GM12878 (cell line): ENCODE measurements around the gene C19orf67. TPM values are rescaled to one million over a fixed set of nuclear protein-coding genes. Genes with fewer than 3 reads are reported as not detected.

ENCODE experiments used
- BCL3 ChIP-seq: IDR thresholded peaks from 2 replicates; pipeline ENCODE4 v1.6.1; 2011; ENCODE audit warnings: borderline replicate concordance, low read depth, mild to moderate bottlenecking, moderate library complexity, low read length; ENCODE audit not compliant: insufficient read depth, poor library complexity, severe bottlenecking
- EED ChIP-seq: sonication (generic); IDR thresholded peaks from 2 replicates; pipeline ENCODE4 v1.6.1; 2016; ENCODE audit warnings: antibody characterized with exemption, low read depth
- KLF5 ChIP-seq: fragments of 450-650 bp; IDR thresholded peaks from 2 replicates; pipeline ENCODE4 v1.6.1; 2014; ENCODE audit warnings: mild to moderate bottlenecking; ENCODE audit not compliant: partially characterized antibody
- PAX5 ChIP-seq: IDR thresholded peaks from 2 replicates; pipeline ENCODE4 v1.6.1; 2011; ENCODE audit warnings: low read depth, low read length, borderline replicate concordance
- SRF ChIP-seq, 2 experiments: IDR thresholded peaks; 2 replicates each; pipeline ENCODE4 v1.6.1; 2011; ENCODE audit warnings: low read depth in 2 of 2, low read length in 2 of 2, mild to moderate bottlenecking in 1 of 2, moderate library complexity in 1 of 2
- ZNF687 ChIP-seq: fragments of 450-650 bp; IDR thresholded peaks from 2 replicates; pipeline ENCODE4 v1.6.1; 2017; ENCODE audit warnings: mild to moderate bottlenecking, moderate library complexity
- polyA plus RNA-seq, 11 experiments: library from polyadenylated mRNA; depleted of rRNA in 4 of 11; unstranded in 6 of 11; stranded (reverse) in 5 of 11; fragments of >200 nt; fragmentation: Nextera tagmentation in 4 of 11; fragmentation: Illumina TruSeq in 1 of 11; extraction: Ambion mirVana in 4 of 11; extraction: Trizol in 1 of 11; gene quantifications; 1 replicate in 1 of 11; 2 replicates in 10 of 11; pipeline versions ENCODE4 v1.2.1 to v1.2.3, GENCODE V29; 2011 to 2016; ENCODE audit warnings: inconsistent platforms in 2 of 11, missing spikeins in 2 of 11, low read depth in 1 of 11
- total RNA-seq, 4 experiments: library from RNA; depleted of rRNA in 3 of 4; stranded (reverse); fragments of >200 nt in 3 of 4; fragmentation: Illumina TruSeq in 1 of 4; extraction: Trizol in 1 of 4; gene quantifications; 2 replicates each; pipeline versions ENCODE4 v1.2.1 to v1.2.3, GENCODE V29; 2013 to 2021

Gene C19orf67
- total and polyA plus RNA-seq, 10 of the 15 experiments (the other 5 are each of a cell fraction or from before 2014, with no cell fraction given): 0.14 TPM; not detected in 9

GRCh38 chr19:14031719-14032480 is 53.7 kb downstream of the C19orf67 start, which contains the start of gene IL27RA (continued):
- no peak for TF ChIP-seq ZNF687
- TF ChIP-seq EED: peak; percentile 57
- no peak for TF ChIP-seq KLF5
- no peak for TF ChIP-seq BCL3
- no peak for TF ChIP-seq SRF (IDR thresholded peaks at IDR 0.05; ENCODE audit: low read depth in 2 of 2, low read length in 2 of 2)
- TF ChIP-seq PAX5: no peak

Other genes with a start within 250 kb of the C19orf67 start
Only the 7 nearest of the 14 such genes appear.
- gene RLN3, start 57.6 kb downstream of the C19orf67 start, total RNA-seq (2014; rRNA removed): not detected in 2 replicates
- gene RLN3, start 57.6 kb downstream of the C19orf67 start, total RNA-seq (2014; rRNA removed; fragmentation: Illumina TruSeq; extraction: Trizol): not detected in 2 replicates
- not detected in 2 replicates for gene RLN3, start 57.6 kb downstream of the C19orf67 start, total RNA-seq (2021)
- gene RLN3, start 57.6 kb downstream of the C19orf67 start, polyA plus RNA-seq (2011; rRNA removed): not detected in 2 replicates
- not detected in 2 replicates for gene RLN3, start 57.6 kb downstream of the C19orf67 start, polyA plus RNA-seq (2014; fragmentation: Illumina TruSeq; extraction: Trizol)
- not detected for gene RLN3, start 57.6 kb downstream of the C19orf67 start, polyA plus RNA-seq (2014; fragmentation: Nextera tagmentation; extraction: Ambion mirVana)
- 0.16 TPM in 1 of 2 replicates, not detected in the other for gene RLN3, start 57.6 kb downstream of the C19orf67 start, polyA plus RNA-seq (2014; rRNA removed)
- gene RLN3, start 57.6 kb downstream of the C19orf67 start, polyA plus RNA-seq (2016; fragmentation: Nextera tagmentation; extraction: Ambion mirVana): not detected
- 44.6 and 48.7 TPM in 2 replicates for gene IL27RA, start 54.0 kb downstream of the C19orf67 start, total RNA-seq (2014; rRNA removed)
- 26.3 and 30.0 TPM in 2 replicates for gene IL27RA, start 54.0 kb downstream of the C19orf67 start, total RNA-seq (2014; rRNA removed; fragmentation: Illumina TruSeq; extraction: Trizol)
- gene IL27RA, start 54.0 kb downstream of the C19orf67 start, total RNA-seq (2021): 51.4 and 52.3 TPM in 2 replicates
- 43.0 and 63.5 TPM in 2 replicates for gene IL27RA, start 54.0 kb downstream of the C19orf67 start, polyA plus RNA-seq (2011; rRNA removed)
- 19.6 and 36.1 TPM in 2 replicates for gene IL27RA, start 54.0 kb downstream of the C19orf67 start, polyA plus RNA-seq (2014; fragmentation: Illumina TruSeq; extraction: Trizol)
- gene IL27RA, start 54.0 kb downstream of the C19orf67 start, polyA plus RNA-seq (2014; fragmentation: Nextera tagmentation; extraction: Ambion mirVana): 10 to 100 TPM in 1 of 2 experiments, 1 to 10 TPM in 1; 8.4 to 13.1 TPM
- 40.8 and 43.0 TPM in 2 replicates for gene IL27RA, start 54.0 kb downstream of the C19orf67 start, polyA plus RNA-seq (2014; rRNA removed)
- gene IL27RA, start 54.0 kb downstream of the C19orf67 start, polyA plus RNA-seq (2016; fragmentation: Nextera tagmentation; extraction: Ambion mirVana): 10 to 100 TPM; 41.6 to 48.4 TPM
- gene PALM3, start 23.7 kb downstream of the C19orf67 start, total RNA-seq (2014; rRNA removed): not detected in 2 replicates
- not detected in 2 replicates for gene PALM3, start 23.7 kb downstream of the C19orf67 start, total RNA-seq (2014; rRNA removed; fragmentation: Illumina TruSeq; extraction: Trizol)
- gene PALM3, start 23.7 kb downstream of the C19orf67 start, total RNA-seq (2021): not detected in 2 replicates
- not detected in 2 replicates for gene PALM3, start 23.7 kb downstream of the C19orf67 start, polyA plus RNA-seq (2011; rRNA removed)
- not detected in 2 replicates for gene PALM3, start 23.7 kb downstream of the C19orf67 start, polyA plus RNA-seq (2014; fragmentation: Illumina TruSeq; extraction: Trizol)
- gene PALM3, start 23.7 kb downstream of the C19orf67 start, polyA plus RNA-seq (2014; fragmentation: Nextera tagmentation; extraction: Ambion mirVana): not detected
- not detected in 2 replicates for gene PALM3, start 23.7 kb downstream of the C19orf67 start, polyA plus RNA-seq (2014; rRNA removed)
- under 1 TPM in 1 of 2 experiments, not detected in 1; 0.07 TPM for gene PALM3, start 23.7 kb downstream of the C19orf67 start, polyA plus RNA-seq (2016; fragmentation: Nextera tagmentation; extraction: Ambion mirVana)
- gene MISP3, start 13.0 kb downstream of the C19orf67 start, total RNA-seq (2014; rRNA removed): 0.90 and 0.93 TPM in 2 replicates
- gene MISP3, start 13.0 kb downstream of the C19orf67 start, total RNA-seq (2014; rRNA removed; fragmentation: Illumina TruSeq; extraction: Trizol): 0.51 and 0.63 TPM in 2 replicates
- 1.2 and 1.7 TPM in 2 replicates for gene MISP3, start 13.0 kb downstream of the C19orf67 start, total RNA-seq (2021)
- 0.56 and 0.98 TPM in 2 replicates for gene MISP3, start 13.0 kb downstream of the C19orf67 start, polyA plus RNA-seq (2011; rRNA removed)
- gene MISP3, start 13.0 kb downstream of the C19orf67 start, polyA plus RNA-seq (2014; fragmentation: Illumina TruSeq; extraction: Trizol): 0.46 TPM in 2 replicates
- gene MISP3, start 13.0 kb downstream of the C19orf67 start, polyA plus RNA-seq (2014; fragmentation: Nextera tagmentation; extraction: Ambion mirVana): under 1 TPM; 0.07 to 0.11 TPM
- 1.4 and 1.7 TPM in 2 replicates for gene MISP3, start 13.0 kb downstream of the C19orf67 start, polyA plus RNA-seq (2014; rRNA removed)
- under 1 TPM; 0.52 to 0.66 TPM for gene MISP3, start 13.0 kb downstream of the C19orf67 start, polyA plus RNA-seq (2016; fragmentation: Nextera tagmentation; extraction: Ambion mirVana)
- gene SAMD1, start 5.0 kb upstream of the C19orf67 start, total RNA-seq (2014; rRNA removed): 35.0 and 41.4 TPM in 2 replicates
- gene SAMD1, start 5.0 kb upstream of the C19orf67 start, total RNA-seq (2014; rRNA removed; fragmentation: Illumina TruSeq; extraction: Trizol): 20.7 and 22.7 TPM in 2 replicates
- gene SAMD1, start 5.0 kb upstream of the C19orf67 start, total RNA-seq (2021): 71.7 and 74.5 TPM in 2 replicates
- gene SAMD1, start 5.0 kb upstream of the C19orf67 start, polyA plus RNA-seq (2011; rRNA removed): 9.6 and 15.9 TPM in 2 replicates
- gene SAMD1, start 5.0 kb upstream of the C19orf67 start, polyA plus RNA-seq (2014; fragmentation: Illumina TruSeq; extraction: Trizol): 16.2 and 27.8 TPM in 2 replicates
- 1 to 10 TPM; 3.0 to 5.4 TPM for gene SAMD1, start 5.0 kb upstream of the C19orf67 start, polyA plus RNA-seq (2014; fragmentation: Nextera tagmentation; extraction: Ambion mirVana)
- gene SAMD1, start 5.0 kb upstream of the C19orf67 start, polyA plus RNA-seq (2014; rRNA removed): 39.3 and 50.7 TPM in 2 replicates
- gene SAMD1, start 5.0 kb upstream of the C19orf67 start, polyA plus RNA-seq (2016; fragmentation: Nextera tagmentation; extraction: Ambion mirVana): 1 to 10 TPM; 5.9 to 6.3 TPM
- gene PRKACA, start 32.0 kb upstream of the C19orf67 start, total RNA-seq (2014; rRNA removed): 12.9 and 14.9 TPM in 2 replicates
- gene PRKACA, start 32.0 kb upstream of the C19orf67 start, total RNA-seq (2014; rRNA removed; fragmentation: Illumina TruSeq; extraction: Trizol): 10.4 and 11.2 TPM in 2 replicates
- gene PRKACA, start 32.0 kb upstream of the C19orf67 start, total RNA-seq (2021): 67.7 and 68.5 TPM in 2 replicates
- 10.6 and 11.9 TPM in 2 replicates for gene PRKACA, start 32.0 kb upstream of the C19orf67 start, polyA plus RNA-seq (2011; rRNA removed)
- gene PRKACA, start 32.0 kb upstream of the C19orf67 start, polyA plus RNA-seq (2014; fragmentation: Illumina TruSeq; extraction: Trizol): 44.3 and 56.8 TPM in 2 replicates
- 1 to 10 TPM in 1 of 2 experiments, under 1 TPM in 1; 0.53 to 1.3 TPM for gene PRKACA, start 32.0 kb upstream of the C19orf67 start, polyA plus RNA-seq (2014; fragmentation: Nextera tagmentation; extraction: Ambion mirVana)
- 40.8 and 46.1 TPM in 2 replicates for gene PRKACA, start 32.0 kb upstream of the C19orf67 start, polyA plus RNA-seq (2014; rRNA removed)
- 1 to 10 TPM; 3.3 to 3.5 TPM for gene PRKACA, start 32.0 kb upstream of the C19orf67 start, polyA plus RNA-seq (2016; fragmentation: Nextera tagmentation; extraction: Ambion mirVana)
- gene ASF1B, start 50.8 kb upstream of the C19orf67 start, total RNA-seq (2014; rRNA removed): 123 and 132 TPM in 2 replicates
- gene ASF1B, start 50.8 kb upstream of the C19orf67 start, total RNA-seq (2014; rRNA removed; fragmentation: Illumina TruSeq; extraction: Trizol): 50.4 and 53.8 TPM in 2 replicates
- gene ASF1B, start 50.8 kb upstream of the C19orf67 start, total RNA-seq (2021): 95.3 and 95.6 TPM in 2 replicates
- 34.9 and 57.1 TPM in 2 replicates for gene ASF1B, start 50.8 kb upstream of the C19orf67 start, polyA plus RNA-seq (2011; rRNA removed)
- 62.9 and 85.2 TPM in 2 replicates for gene ASF1B, start 50.8 kb upstream of the C19orf67 start, polyA plus RNA-seq (2014; fragmentation: Illumina TruSeq; extraction: Trizol)
- gene ASF1B, start 50.8 kb upstream of the C19orf67 start, polyA plus RNA-seq (2014; fragmentation: Nextera tagmentation; extraction: Ambion mirVana): 10 to 100 TPM; 10.4 to 23.1 TPM
- gene ASF1B, start 50.8 kb upstream of the C19orf67 start, polyA plus RNA-seq (2014; rRNA removed): 103 and 115 TPM in 2 replicates
- 100 to 1,000 TPM; 190 to 217 TPM for gene ASF1B, start 50.8 kb upstream of the C19orf67 start, polyA plus RNA-seq (2016; fragmentation: Nextera tagmentation; extraction: Ambion mirVana)